NCI-H748 (cell line): Measurements from ENCODE around the gene OR4C16.

Experiments
- DNase-seq: peaks from one replicate; lab custom pipeline; 2025; ENCODE audit not compliant: unreplicated experiment; lab: John Stamatoyannopoulos, UW

OR4C16 gene

GRCh38 chr11:55571828-55572227 is at the start of gene OR4C16:
OR4C16 (plus strand) TSS chr11:55572128; CDS start chr11:55572128, 0 bp downstream.
- DNase-seq, result no peak

- DNase-seq, result no peak
These were observed 17.8 kb upstream of the OR4C16 start, which contains the start of gene OR4C15 for GRCh38 chr11:55554169-55554568. OR4C15 (plus strand) TSS chr11:55554469; CDS start chr11:55554469, 0 bp downstream.

DNA sequence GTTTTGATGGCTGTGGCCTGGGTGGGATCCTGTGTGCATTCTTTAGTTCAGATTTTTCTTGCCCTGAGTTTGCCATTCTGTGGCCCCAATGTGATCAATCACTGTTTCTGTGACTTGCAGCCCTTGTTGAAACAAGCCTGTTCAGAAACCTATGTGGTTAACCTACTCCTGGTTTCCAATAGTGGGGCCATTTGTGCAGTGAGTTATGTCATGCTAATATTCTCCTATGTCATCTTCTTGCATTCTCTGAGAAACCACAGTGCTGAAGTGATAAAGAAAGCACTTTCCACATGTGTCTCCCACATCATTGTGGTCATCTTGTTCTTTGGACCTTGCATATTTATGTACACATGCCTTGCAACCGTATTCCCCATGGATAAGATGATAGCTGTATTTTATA is 620 bp downstream of the OR4C16 start:
- DNase-seq, result no peak

- no peak for DNase-seq
These were observed 35.6 kb downstream of the OR4C16 start, which contains the start of gene OR4C11 for GRCh38 chr11:55607545-55607944. OR4C11 (minus strand) TSS chr11:55607645; CDS start chr11:55604373, 3,272 bp downstream.
